ENCODE results near the gene AK5. TPM values are rescaled to one million over a fixed set of nuclear protein-coding genes. Genes with fewer than 3 reads are reported as not detected.

The AK5 gene
- total RNA-seq, 2 experiments from 2014 or later = 4.6 to 5.6 TPM

DNA sequence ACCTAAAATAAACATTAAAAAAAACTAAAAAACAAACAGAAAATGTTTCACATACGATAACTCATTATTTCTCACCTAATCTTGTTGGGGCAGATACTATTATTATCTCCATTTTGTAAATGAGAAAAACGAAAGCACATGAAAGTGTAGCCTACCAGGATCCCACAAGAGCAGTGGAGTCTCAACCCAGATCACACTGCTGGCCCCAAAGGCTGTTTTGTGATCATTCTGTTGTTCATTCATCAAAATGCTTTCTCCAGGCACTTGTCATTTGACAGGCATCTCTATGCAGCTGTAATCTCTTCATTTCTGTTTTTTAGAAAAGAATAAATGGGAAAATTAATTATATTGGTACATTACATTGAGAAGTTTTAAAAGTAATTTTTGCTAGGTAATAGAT lies 67.5 kb downstream of the AK5 start:
- H3K36me3 Mint-ChIP-seq (ENCODE audit: low read depth) = peaks cover 4% of the 10 kb centered on the region
- peaks cover 11% of the 10 kb centered on the region for H3K4me1 Mint-ChIP-seq (ENCODE audit: low read depth)
- TF ChIP-seq, protein P1, sequence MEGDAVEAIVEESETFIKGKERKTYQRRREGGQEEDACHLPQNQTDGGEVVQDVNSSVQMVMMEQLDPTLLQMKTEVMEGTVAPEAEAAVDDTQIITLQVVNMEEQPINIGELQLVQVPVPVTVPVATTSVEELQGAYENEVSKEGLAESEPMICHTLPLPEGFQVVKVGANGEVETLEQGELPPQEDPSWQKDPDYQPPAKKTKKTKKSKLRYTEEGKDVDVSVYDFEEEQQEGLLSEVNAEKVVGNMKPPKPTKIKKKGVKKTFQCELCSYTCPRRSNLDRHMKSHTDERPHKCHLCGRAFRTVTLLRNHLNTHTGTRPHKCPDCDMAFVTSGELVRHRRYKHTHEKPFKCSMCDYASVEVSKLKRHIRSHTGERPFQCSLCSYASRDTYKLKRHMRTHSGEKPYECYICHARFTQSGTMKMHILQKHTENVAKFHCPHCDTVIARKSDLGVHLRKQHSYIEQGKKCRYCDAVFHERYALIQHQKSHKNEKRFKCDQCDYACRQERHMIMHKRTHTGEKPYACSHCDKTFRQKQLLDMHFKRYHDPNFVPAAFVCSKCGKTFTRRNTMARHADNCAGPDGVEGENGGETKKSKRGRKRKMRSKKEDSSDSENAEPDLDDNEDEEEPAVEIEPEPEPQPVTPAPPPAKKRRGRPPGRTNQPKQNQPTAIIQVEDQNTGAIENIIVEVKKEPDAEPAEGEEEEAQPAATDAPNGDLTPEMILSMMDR (IDR thresholded peaks at IDR 0.05) = no peak
- no peaks in the 10 kb centered on the region for H3K9me3 Mint-ChIP-seq
- ChIA-PET POLR2A (interaction anchor here (0.5 to 0.6 kb wide), 2 partner anchors 12 to 130 kb away, joined by 3 read pairs; no protein-coding TSS in a partner anchor), CTCF (interaction anchor here (1.1 kb wide), 1 partner anchor 20 kb away, joined by 3 read pairs; no protein-coding TSS in a partner anchor)
- no peak overlapping the region for H3K27ac Mint-ChIP-seq
- ATAC-seq (no peak), DNase-seq (no peak)
- no peak overlapping the region for H3K4me3 Mint-ChIP-seq
- no peaks in the 10 kb centered on the region for H3K27me3 Mint-ChIP-seq
- intact Hi-C loops (cut with micrococcal nuclease) = no loop called here

DNA sequence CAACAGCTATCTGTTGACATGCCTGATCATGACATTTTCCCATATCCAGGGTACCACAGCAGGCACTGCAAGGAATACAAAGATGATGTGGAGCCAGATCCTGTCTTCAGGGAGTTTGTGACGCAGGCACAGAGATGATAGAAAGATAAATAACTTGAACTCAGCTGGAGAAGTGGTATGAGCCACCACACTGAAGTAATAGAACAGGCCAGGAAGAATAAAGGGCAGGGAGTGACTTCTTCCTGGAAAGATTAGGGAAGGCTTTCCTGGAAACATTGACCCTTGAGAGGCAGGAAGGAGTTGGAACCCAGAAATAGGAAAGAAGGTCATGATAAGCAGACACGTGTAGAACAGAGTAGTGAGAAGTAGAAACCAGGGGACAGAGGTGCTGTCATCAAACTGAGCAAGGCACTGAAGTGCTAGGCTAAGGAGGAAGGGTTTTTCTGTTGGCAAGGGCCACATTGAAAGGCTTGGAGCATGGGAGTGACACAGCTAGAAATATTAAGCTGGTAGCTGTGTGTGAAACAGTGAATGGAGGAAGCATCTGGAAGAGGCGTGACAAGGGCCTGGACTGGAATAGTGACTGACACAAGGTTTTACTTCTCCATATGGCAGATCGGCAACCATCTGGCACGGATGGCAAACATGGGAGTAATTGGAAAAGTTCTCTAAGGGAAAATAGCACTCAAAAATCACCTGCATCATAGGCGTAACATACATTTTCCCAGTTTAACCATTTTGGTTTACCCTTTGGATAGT lies 68.4 kb downstream of the AK5 start:
- peaks cover 4% of the 10 kb centered on the region for H3K36me3 Mint-ChIP-seq (ENCODE audit: low read depth)
- H3K9me3 Mint-ChIP-seq = no peaks in the 10 kb centered on the region
- TF ChIP-seq, protein P1 (IDR thresholded peaks at IDR 0.05) = no peak
- no peaks in the 10 kb centered on the region for H3K27me3 Mint-ChIP-seq
- ChIA-PET CTCF (no interaction called here), POLR2A (no interaction called here)
- intact Hi-C loops (cut with micrococcal nuclease) = no loop called here
- no peak overlapping the region for H3K27ac Mint-ChIP-seq
- H3K4me3 Mint-ChIP-seq = no peak overlapping the region
- DNase-seq = no peak
- H3K4me1 Mint-ChIP-seq (ENCODE audit: low read depth) = peaks cover 14% of the 10 kb centered on the region
- no peak for ATAC-seq

DNA sequence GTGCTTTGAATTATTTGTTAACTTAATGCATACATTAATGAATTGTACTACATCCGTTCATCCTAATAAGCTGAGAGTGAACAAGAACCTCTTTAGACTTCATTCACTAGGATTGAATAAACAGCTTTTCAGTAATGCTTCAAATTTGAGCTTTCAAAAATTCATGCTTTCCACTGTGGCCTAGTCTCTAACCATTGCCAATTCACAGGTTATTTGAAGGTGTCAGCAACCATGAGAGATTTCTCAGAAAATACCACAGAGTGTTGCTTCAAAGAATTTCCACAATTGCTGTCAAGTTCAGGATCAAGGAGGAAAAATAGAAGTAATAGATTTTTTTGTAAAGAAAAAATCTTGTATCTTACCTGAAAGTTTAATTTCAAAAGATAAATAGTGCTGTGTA lies 72.7 kb downstream of the AK5 start:
- Mint-ChIP-seq H3K9me3 (no peaks in the 10 kb centered on the region), H3K4me3 (no peak overlapping the region), H3K27me3 (no peaks in the 10 kb centered on the region), H3K36me3 (ENCODE audit: low read depth) (peaks cover 6% of the 10 kb centered on the region), H3K4me1 (ENCODE audit: low read depth) (peaks cover 5% of the 10 kb centered on the region), H3K27ac (no peak overlapping the region)
- TF ChIP-seq, protein P1 (IDR thresholded peaks at IDR 0.05) = no peak
- POLR2A ChIA-PET = no interaction called here
- DNase-seq (no peak), ATAC-seq (no peak)
- intact Hi-C loops (cut with micrococcal nuclease) = no loop called here
- CTCF ChIA-PET = interaction anchor here (0.8 kb wide), 1 partner anchor 10 kb away, joined by 4 read pairs; no protein-coding TSS in a partner anchor

DNA sequence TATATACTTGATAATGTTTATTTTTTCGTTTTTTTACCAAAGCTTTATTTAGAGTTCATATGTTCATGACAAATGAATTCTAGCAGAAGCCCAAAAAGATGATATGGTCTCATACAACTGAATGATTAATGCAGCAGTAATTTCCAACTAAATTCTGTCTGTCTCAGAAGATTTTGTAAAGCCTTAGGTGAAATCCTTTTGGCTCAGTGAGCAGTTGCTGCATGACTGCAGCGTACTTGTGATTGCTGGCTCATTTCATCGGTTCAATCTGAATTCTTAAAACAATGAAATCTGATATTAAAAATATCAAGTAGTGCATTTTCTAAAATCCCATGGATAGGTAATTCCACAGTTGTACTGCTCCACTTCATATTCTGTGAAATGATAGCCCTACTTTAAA lies 73.2 kb downstream of the AK5 start:
- Mint-ChIP-seq H3K36me3 (ENCODE audit: low read depth) (peaks cover 6% of the 10 kb centered on the region), H3K27ac (no peak overlapping the region), H3K4me3 (no peak overlapping the region), H3K4me1 (ENCODE audit: low read depth) (peaks cover 5% of the 10 kb centered on the region), H3K27me3 (no peaks in the 10 kb centered on the region), H3K9me3 (no peaks in the 10 kb centered on the region)
- ChIA-PET CTCF (no interaction called here), POLR2A (no interaction called here)
- TF ChIP-seq, protein P1 (IDR thresholded peaks at IDR 0.05) = no peak
- ATAC-seq (no peak), DNase-seq (no peak)
- intact Hi-C loops (cut with micrococcal nuclease) = no loop called here

DNA sequence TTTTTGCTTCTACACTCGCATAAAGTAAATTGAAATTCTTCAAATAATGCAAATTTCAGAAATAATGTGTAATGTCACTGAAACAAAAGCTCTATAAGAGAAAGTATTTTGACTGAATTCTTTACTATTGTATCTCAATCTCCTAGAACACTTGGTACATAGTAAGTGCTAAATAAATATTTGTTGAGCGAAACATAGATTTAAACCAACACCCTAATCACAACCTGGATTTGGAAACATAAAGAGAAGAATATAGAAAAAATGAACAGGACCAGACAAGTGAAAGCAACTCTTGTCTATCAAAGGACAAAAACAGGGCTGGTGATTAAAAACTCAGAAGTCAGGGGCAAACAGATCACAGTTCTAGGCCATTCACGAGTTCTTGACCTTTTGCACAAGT lies 74.3 kb downstream of the AK5 start:
- CTCF ChIA-PET = no interaction called here
- DNase-seq (no peak), ATAC-seq (no peak)
- intact Hi-C loops (cut with micrococcal nuclease) = no loop called here
- peaks cover 4% of the 10 kb centered on the region for H3K36me3 Mint-ChIP-seq (ENCODE audit: low read depth)
- no peak overlapping the region for H3K27ac Mint-ChIP-seq
- H3K27me3 Mint-ChIP-seq = no peaks in the 10 kb centered on the region
- peaks cover 5% of the 10 kb centered on the region for H3K4me1 Mint-ChIP-seq (ENCODE audit: low read depth)
- no peak overlapping the region for H3K4me3 Mint-ChIP-seq
- POLR2A ChIA-PET = no interaction called here
- H3K9me3 Mint-ChIP-seq = no peaks in the 10 kb centered on the region
- TF ChIP-seq, protein P1 (IDR thresholded peaks at IDR 0.05) = no peak
